Thyroid gland (tissue), 4 donors: ENCODE measurements around the gene PDZD8.

ENCODE experiments used
- POLR2A ChIP-seq, 2 donors: fragments of 450-650 bp; IDR thresholded peaks; one replicate each; pipeline ENCODE4 v1.6.1; 2017; ENCODE audit warnings: antibody characterized with exemption in 2 of 2, mild to moderate bottlenecking in 2 of 2, moderate library complexity in 1 of 2
- TF ChIP-seq, protein P1 (sequence below), 6 experiments: fragments of 200-600 bp in 3 of 6; fragments of 450-650 bp in 3 of 6; sonication (generic) in 3 of 6; IDR thresholded peaks; one replicate each; pipeline ENCODE4 v1.5.1; 2016 to 2019; ENCODE audit warnings: antibody characterized with exemption in 6 of 6, mild to moderate bottlenecking in 2 of 6, inconsistent platforms in 1 of 6, moderate library complexity in 1 of 6

DNA sequence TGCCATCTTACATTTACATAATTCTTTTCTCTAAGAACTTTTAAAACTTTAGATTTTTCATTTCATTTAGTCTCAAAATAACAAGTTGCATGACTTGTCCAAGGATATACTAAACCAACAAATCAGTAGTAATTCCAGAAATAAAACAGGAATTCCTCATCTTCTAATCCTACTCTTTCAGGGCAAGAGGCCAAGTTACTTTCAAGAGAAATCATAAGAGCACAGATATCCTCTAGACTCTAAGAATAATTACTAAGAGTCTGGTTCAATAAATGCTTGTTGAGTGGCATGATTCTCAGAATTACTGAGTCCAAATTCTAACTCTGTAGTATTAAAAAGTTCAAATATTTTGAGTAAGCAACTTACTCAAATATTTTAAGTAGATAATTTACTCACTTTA, 12.9 kb downstream of the PDZD8 start:
- TF ChIP-seq, protein P1, sequence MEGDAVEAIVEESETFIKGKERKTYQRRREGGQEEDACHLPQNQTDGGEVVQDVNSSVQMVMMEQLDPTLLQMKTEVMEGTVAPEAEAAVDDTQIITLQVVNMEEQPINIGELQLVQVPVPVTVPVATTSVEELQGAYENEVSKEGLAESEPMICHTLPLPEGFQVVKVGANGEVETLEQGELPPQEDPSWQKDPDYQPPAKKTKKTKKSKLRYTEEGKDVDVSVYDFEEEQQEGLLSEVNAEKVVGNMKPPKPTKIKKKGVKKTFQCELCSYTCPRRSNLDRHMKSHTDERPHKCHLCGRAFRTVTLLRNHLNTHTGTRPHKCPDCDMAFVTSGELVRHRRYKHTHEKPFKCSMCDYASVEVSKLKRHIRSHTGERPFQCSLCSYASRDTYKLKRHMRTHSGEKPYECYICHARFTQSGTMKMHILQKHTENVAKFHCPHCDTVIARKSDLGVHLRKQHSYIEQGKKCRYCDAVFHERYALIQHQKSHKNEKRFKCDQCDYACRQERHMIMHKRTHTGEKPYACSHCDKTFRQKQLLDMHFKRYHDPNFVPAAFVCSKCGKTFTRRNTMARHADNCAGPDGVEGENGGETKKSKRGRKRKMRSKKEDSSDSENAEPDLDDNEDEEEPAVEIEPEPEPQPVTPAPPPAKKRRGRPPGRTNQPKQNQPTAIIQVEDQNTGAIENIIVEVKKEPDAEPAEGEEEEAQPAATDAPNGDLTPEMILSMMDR (IDR thresholded peaks at IDR 0.05), result no peak
- TF ChIP-seq POLR2A (IDR thresholded peaks at IDR 0.05), result no peak
